DND-41 (cell line): ENCODE results near the gene IFNAR1.

Experiments
- ATAC-seq: fragments of 200-7000 bp; cut with Tn5 transposase; 3 replicates; pipeline ENCODE4 v1.9.1; 2021; ENCODE audit warnings: low read depth; ENCODE audit not compliant: insufficient read depth
- DNase-seq: peaks from one replicate; pipeline ENCODE4 v3.0.0-alpha.2; 2020
- H2AFZ ChIP-seq: 2 replicates; pipeline ENCODE4 v1.6.0; 2012; ENCODE audit warnings: low read depth, low read length
- H3K27ac ChIP-seq: 2 replicates; pipeline ENCODE4 v1.5.1; 2012; ENCODE audit warnings: low read length, inconsistent platforms
- H3K27me3 ChIP-seq: fragments of 200-600 bp; sonication (generic); 2 replicates; pipeline ENCODE4 v1.6.0; 2012; ENCODE audit warnings: low read length, mild to moderate bottlenecking, inconsistent platforms; ENCODE audit not compliant: insufficient read depth, poor library complexity
- H3K36me3 ChIP-seq: 2 replicates; pipeline ENCODE4 v1.5.1; 2012; ENCODE audit warnings: low read length, inconsistent platforms; ENCODE audit not compliant: insufficient read depth
- H3K4me1 ChIP-seq: 2 replicates; pipeline ENCODE4 v1.5.1; 2012; ENCODE audit warnings: mild to moderate bottlenecking, low read length; ENCODE audit not compliant: insufficient read depth
- H3K4me2 ChIP-seq: 2 replicates; pipeline ENCODE4 v1.6.0; 2012; ENCODE audit warnings: mild to moderate bottlenecking, moderate library complexity, low read length, inconsistent platforms; ENCODE audit not compliant: insufficient read depth
- H3K4me3 ChIP-seq, 2 experiments: fragments of 200-600 bp in 1 of 2; shearing (Covaris generic) in 1 of 2; 2 replicates each; pipeline ENCODE4 v1.5.1; 2012 to 2016; ENCODE audit warnings: inconsistent platforms in 2 of 2, low read length in 2 of 2, mild to moderate bottlenecking in 2 of 2, low read depth in 1 of 2, moderate library complexity in 1 of 2
- H3K79me2 ChIP-seq: 2 replicates; pipeline ENCODE4 v1.6.0; 2012; ENCODE audit warnings: low read length, inconsistent platforms; ENCODE audit not compliant: insufficient read depth
- H3K9ac ChIP-seq: 2 replicates; pipeline ENCODE4 v1.6.0; 2012; ENCODE audit warnings: low read depth, mild to moderate bottlenecking, inconsistent platforms, low read length, moderate library complexity
- H3K9me3 ChIP-seq: 2 replicates; pipeline ENCODE4 v1.5.1; 2012; ENCODE audit warnings: low read length, moderate library complexity, mild to moderate bottlenecking, inconsistent platforms; ENCODE audit not compliant: insufficient read depth, severe bottlenecking
- H4K20me1 ChIP-seq: 2 replicates; pipeline ENCODE4 v1.6.0; 2012; ENCODE audit warnings: low read length; ENCODE audit not compliant: insufficient read depth
- CTCF ChIP-seq: IDR thresholded peaks from 2 replicates; pipeline ENCODE4 v1.5.1; 2012; ENCODE audit warnings: borderline replicate concordance, low read length, moderate library complexity, mild to moderate bottlenecking; ENCODE audit not compliant: poor library complexity, severe bottlenecking; ENCODE audit errors: extremely low read depth
- EZH2 ChIP-seq: IDR thresholded peaks from 3 replicates; pipeline ENCODE4 v1.6.1; 2012; ENCODE audit warnings: borderline replicate concordance, low read depth, mild to moderate bottlenecking, moderate library complexity, low read length, inconsistent platforms; ENCODE audit not compliant: severe bottlenecking

Gene IFNAR1

DNA sequence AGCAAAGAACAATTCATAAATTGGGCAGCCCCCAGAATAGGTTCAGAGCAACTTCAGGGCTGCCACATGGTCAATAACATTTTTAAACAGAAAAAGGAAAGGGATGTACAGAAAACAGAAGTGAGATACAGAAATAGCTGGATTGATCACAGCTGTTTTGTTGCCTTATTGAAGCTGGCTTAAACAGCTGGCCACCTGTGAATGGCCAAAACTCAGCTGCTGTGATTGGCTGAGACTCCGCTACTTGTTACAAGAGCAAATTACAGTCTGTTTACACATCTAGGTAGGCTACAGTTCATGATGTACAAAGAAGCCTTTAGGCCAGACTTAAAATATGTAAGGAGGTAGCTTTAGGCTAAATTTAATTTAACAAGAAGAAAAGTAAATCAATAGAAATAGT lies 11.6 kb upstream of the IFNAR1 start:
- Histone ChIP-seq H3K27ac (no peak overlapping the region), H3K4me2 (no peak overlapping the region), H3K79me2 (no peaks in the 10 kb centered on the region), H3K4me3 (no peak overlapping the region), H3K36me3 (no peaks in the 10 kb centered on the region), H3K9ac (no peak overlapping the region), H3K9me3 (no peaks in the 10 kb centered on the region), H3K27me3 (no peaks in the 10 kb centered on the region), H4K20me1 (no peaks in the 10 kb centered on the region), H3K4me1 (peaks cover 22% of the 10 kb centered on the region), H2AFZ (no peak overlapping the region)
- no peak for DNase-seq
- no peak for ATAC-seq
- TF ChIP-seq CTCF (no peak), EZH2 (no peak)

DNA sequence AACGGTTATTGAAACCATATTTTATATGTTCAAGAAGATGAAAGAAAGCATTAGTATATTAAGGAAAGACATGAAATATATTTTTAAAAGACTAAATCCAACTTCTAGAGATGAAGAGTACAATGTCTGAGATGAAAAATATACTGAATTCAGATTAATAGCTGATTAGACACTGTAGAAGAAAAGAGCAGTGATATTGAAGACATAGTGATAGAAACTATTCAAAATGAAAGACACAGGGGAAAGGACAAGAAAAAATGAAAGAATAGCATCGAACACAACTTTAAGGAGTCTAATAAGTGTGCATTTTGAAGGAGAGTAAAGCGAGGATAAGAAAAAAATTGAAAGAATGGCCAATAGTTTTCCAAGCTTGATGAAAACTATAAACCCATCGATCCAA lies 11.2 kb upstream of the IFNAR1 start:
- Histone ChIP-seq H3K36me3 (no peaks in the 10 kb centered on the region), H3K9me3 (no peaks in the 10 kb centered on the region), H2AFZ (no peak overlapping the region), H3K4me1 (peaks cover 18% of the 10 kb centered on the region), H3K79me2 (no peaks in the 10 kb centered on the region), H3K4me3 (no peak overlapping the region), H3K27me3 (no peaks in the 10 kb centered on the region), H3K27ac (no peak overlapping the region), H3K4me2 (no peak overlapping the region), H3K9ac (no peak overlapping the region), H4K20me1 (no peaks in the 10 kb centered on the region)
- DNase-seq (no peak), ATAC-seq (no peak)
- TF ChIP-seq EZH2 = no peak
- no peak for TF ChIP-seq CTCF

GRCh38 chr21:33314111-33314510 lies 10.7 kb upstream of the IFNAR1 start:
- Histone ChIP-seq H3K9me3 (no peaks in the 10 kb centered on the region), H3K4me1 (peaks cover 13% of the 10 kb centered on the region), H3K9ac (no peak overlapping the region), H3K36me3 (no peaks in the 10 kb centered on the region), H3K27ac (no peak overlapping the region), H3K79me2 (no peaks in the 10 kb centered on the region), H4K20me1 (no peaks in the 10 kb centered on the region), H3K4me3 (no peak overlapping the region), H3K27me3 (no peaks in the 10 kb centered on the region), H2AFZ (no peak overlapping the region), H3K4me2 (no peak overlapping the region)
- TF ChIP-seq EZH2 = no peak
- no peak for DNase-seq
- ATAC-seq = no peak

- H2AFZ ChIP-seq = no peak overlapping the region
- no peaks in the 10 kb centered on the region for H4K20me1 ChIP-seq
- H3K79me2 ChIP-seq = no peaks in the 10 kb centered on the region
- H3K9ac ChIP-seq = no peak overlapping the region
- no peak overlapping the region for H3K27ac ChIP-seq
- DNase-seq (no peak), ATAC-seq (no peak; the same call in 2 of the 3 replicates)
- H3K36me3 ChIP-seq = no peaks in the 10 kb centered on the region
- no peaks in the 10 kb centered on the region for H3K27me3 ChIP-seq
- TF ChIP-seq EZH2 = no peak
- no peak for TF ChIP-seq CTCF
- no peak overlapping the region for H3K4me2 ChIP-seq
- no peaks in the 10 kb centered on the region for H3K9me3 ChIP-seq
- H3K4me1 ChIP-seq = no peaks in the 10 kb centered on the region
- H3K4me3 ChIP-seq = no peak overlapping the region
Observed at GRCh38 chr21:33315946-33316710, 8.6 kb upstream of the IFNAR1 start.
